Mesenchymal stem cell (in vitro differentiated cells and primary cell): Measurements from ENCODE around the gene EML6.

Source experiments
- DNase-seq: peaks from one replicate; pipeline ENCODE4 v3.0.0-alpha.2; 2013
- H2AFZ ChIP-seq: one replicate; pipeline ENCODE4 v1.6.1; 2013; ENCODE audit warnings: low read depth, mild to moderate bottlenecking, control low read depth, inconsistent platforms, low read length, moderate library complexity
- H2AK5ac ChIP-seq: 2 replicates; pipeline ENCODE4 v1.6.1; 2013; ENCODE audit warnings: low read length, moderate library complexity, mild to moderate bottlenecking, inconsistent platforms; ENCODE audit not compliant: severe bottlenecking
- H2BK120ac ChIP-seq: one replicate; pipeline ENCODE4 v1.6.1; 2013; ENCODE audit warnings: low read depth, mild to moderate bottlenecking, inconsistent platforms, low read length, moderate library complexity
- H2BK12ac ChIP-seq, 2 experiments: one replicate each; pipeline ENCODE4 v1.6.1; 2013; ENCODE audit warnings: inconsistent platforms in 2 of 2, low read length in 2 of 2, mild to moderate bottlenecking in 2 of 2, moderate library complexity in 2 of 2, control low read depth in 1 of 2
- H2BK15ac ChIP-seq: one replicate; pipeline ENCODE4 v1.6.1; 2013; ENCODE audit warnings: mild to moderate bottlenecking, low read depth, inconsistent platforms; ENCODE audit not compliant: poor library complexity, severe bottlenecking
- H2BK5ac ChIP-seq: 2 replicates; pipeline ENCODE4 v1.6.1; 2013; ENCODE audit warnings: low read depth, mild to moderate bottlenecking, low read length, control low read depth, inconsistent platforms; ENCODE audit not compliant: poor library complexity, severe bottlenecking
- H3K14ac ChIP-seq, 2 experiments: one replicate each; pipeline ENCODE4 v1.6.1; 2013; ENCODE audit warnings: inconsistent platforms in 2 of 2, low read length in 2 of 2, control low read depth in 1 of 2, mild to moderate bottlenecking in 1 of 2, moderate library complexity in 1 of 2
- H3K18ac ChIP-seq, 2 experiments: one replicate each; pipeline ENCODE4 v1.6.1; 2013; ENCODE audit warnings: inconsistent platforms in 2 of 2, low read length in 2 of 2, control low read depth in 1 of 2, low read depth in 1 of 2, mild to moderate bottlenecking in 1 of 2
- H3K23ac ChIP-seq, 2 experiments: one replicate each; pipeline ENCODE4 v1.6.1; 2013; ENCODE audit warnings: inconsistent platforms in 2 of 2, low read length in 2 of 2, mild to moderate bottlenecking in 2 of 2, moderate library complexity in 2 of 2, control low read depth in 1 of 2
- H3K27ac ChIP-seq: 2 replicates; pipeline ENCODE4 v1.5.1; 2013; ENCODE audit warnings: mild to moderate bottlenecking, moderate library complexity, low read length, control low read depth, inconsistent platforms; ENCODE audit not compliant: poor library complexity, severe bottlenecking
- H3K27me3 ChIP-seq, 2 experiments: 2 replicates each; pipeline versions ENCODE4 v1.6.1 to v1.7.0; 2013; ENCODE audit warnings: low read length in 2 of 2, mild to moderate bottlenecking in 2 of 2, moderate library complexity in 2 of 2, control low read depth in 1 of 2, inconsistent platforms in 1 of 2; ENCODE audit not compliant: control insufficient read depth in 1 of 2, insufficient read depth in 1 of 2
- H3K36me3 ChIP-seq, 2 experiments: 2 replicates each; pipeline versions ENCODE4 v1.6.1 to v1.7.0; 2013; ENCODE audit warnings: low read length in 2 of 2, control low read depth in 1 of 2, inconsistent platforms in 1 of 2, low read depth in 1 of 2, mild to moderate bottlenecking in 1 of 2; ENCODE audit not compliant: insufficient read depth in 2 of 2, control insufficient read depth in 1 of 2
- H3K4ac ChIP-seq, 2 experiments: one replicate each; pipeline ENCODE4 v1.6.1; 2013; ENCODE audit warnings: inconsistent platforms in 2 of 2, low read length in 2 of 2, mild to moderate bottlenecking in 2 of 2, moderate library complexity in 2 of 2, control low read depth in 1 of 2, low read depth in 1 of 2
- H3K4me1 ChIP-seq: 2 replicates; pipeline ENCODE4 v1.6.1; 2013; ENCODE audit warnings: low read depth, low read length, control low read depth; ENCODE audit not compliant: control insufficient read depth, insufficient read depth
- H3K4me2 ChIP-seq: 2 replicates; pipeline ENCODE4 v1.6.1; 2013; ENCODE audit warnings: low read length, mild to moderate bottlenecking, inconsistent platforms; ENCODE audit not compliant: poor library complexity, severe bottlenecking
- H3K4me3 ChIP-seq, 2 experiments: 2 replicates each; pipeline versions ENCODE4 v1.5.1 to v1.7.0; 2013; ENCODE audit warnings: low read length in 2 of 2, mild to moderate bottlenecking in 2 of 2, control low read depth in 1 of 2, low read depth in 1 of 2; ENCODE audit not compliant: insufficient read depth in 1 of 2
- H3K79me1 ChIP-seq: replicated peaks from 2 replicates; pipeline ENCODE4 v1.6.1; 2013; ENCODE audit warnings: mild to moderate bottlenecking, control low read depth, low read length, inconsistent platforms; ENCODE audit not compliant: poor library complexity, severe bottlenecking
- H3K9ac ChIP-seq: 2 replicates; pipeline ENCODE4 v1.7.0; 2013; ENCODE audit warnings: mild to moderate bottlenecking, low read length, moderate library complexity
- H3K9me3 ChIP-seq: 2 replicates; pipeline ENCODE4 v1.7.0; 2013; ENCODE audit warnings: mild to moderate bottlenecking, low read length; ENCODE audit not compliant: control insufficient read depth
- H4K8ac ChIP-seq: one replicate; pipeline ENCODE4 v1.6.1; 2013; ENCODE audit warnings: inconsistent platforms, mild to moderate bottlenecking, low read length, moderate library complexity
- H4K91ac ChIP-seq: one replicate; pipeline ENCODE4 v1.6.1; 2013; ENCODE audit warnings: mild to moderate bottlenecking, low read length, inconsistent platforms
- WGBS: methylation state at CpG from one replicate; pipeline ENCODE4 v1.1.7; 2013; ENCODE audit warnings: mixed read lengths; 5-methylcytosine and 5-hydroxymethylcytosine counted together

The EML6 gene

GRCh38 chr2:54966165-54966832 is 242.8 kb downstream of the EML6 start:
- no peak overlapping the region for H3K4ac ChIP-seq
- H2AK5ac ChIP-seq = no peak overlapping the region
- H2BK120ac ChIP-seq = no peak overlapping the region
- H3K4me2 ChIP-seq = no peak overlapping the region
- H2AFZ ChIP-seq = no peak overlapping the region
- no peak overlapping the region for H3K23ac ChIP-seq
- H3K4me3 ChIP-seq = no peak overlapping the region
- H2BK12ac ChIP-seq = no peak overlapping the region
- no peak overlapping the region for H2BK15ac ChIP-seq
- H3K36me3 ChIP-seq = peaks cover 40 to 53% of the 10 kb centered on the region in 2 experiments
- H3K27me3 ChIP-seq = no peaks in the 10 kb centered on the region
- no peaks in the 10 kb centered on the region for H3K4me1 ChIP-seq
- H3K27ac ChIP-seq = no peak overlapping the region
- no peak overlapping the region for H4K91ac ChIP-seq
- H3K9me3 ChIP-seq = no peaks in the 10 kb centered on the region
- DNase-seq = no peak
- H3K14ac ChIP-seq = no peak overlapping the region
- no peak overlapping the region for H3K9ac ChIP-seq
- no peak overlapping the region for H2BK5ac ChIP-seq
- WGBS = 88% methylated on average over 8 of the region's 8 CpGs
- no peak overlapping the region for H3K18ac ChIP-seq
- H4K8ac ChIP-seq = no peak overlapping the region
- H3K79me1 ChIP-seq = peaks cover 24% of the 10 kb centered on the region

- H3K36me3 ChIP-seq = peaks cover 40 to 58% of the 10 kb centered on the region in 2 experiments
- H2AK5ac ChIP-seq = no peak overlapping the region
- H2BK5ac ChIP-seq = no peak overlapping the region
- H2BK120ac ChIP-seq = no peak overlapping the region
- no peak overlapping the region for H2AFZ ChIP-seq
- no peak overlapping the region for H3K4me3 ChIP-seq
- no peak for DNase-seq
- no peak overlapping the region for H3K9ac ChIP-seq
- H3K9me3 ChIP-seq = no peaks in the 10 kb centered on the region
- H4K8ac ChIP-seq = no peak overlapping the region
- H3K27ac ChIP-seq = no peak overlapping the region
- H3K23ac ChIP-seq = no peak overlapping the region
- no peak overlapping the region for H3K14ac ChIP-seq
- WGBS = 95% methylated on average over 3 of the region's 3 CpGs
- no peak overlapping the region for H2BK15ac ChIP-seq
- H3K4me2 ChIP-seq = no peak overlapping the region
- no peak overlapping the region for H3K18ac ChIP-seq
- no peak overlapping the region for H4K91ac ChIP-seq
- no peak overlapping the region for H3K4ac ChIP-seq
- no peaks in the 10 kb centered on the region for H3K4me1 ChIP-seq
- H3K79me1 ChIP-seq = peaks cover 24% of the 10 kb centered on the region
- no peak overlapping the region for H2BK12ac ChIP-seq
- H3K27me3 ChIP-seq = no peaks in the 10 kb centered on the region
Observed at GRCh38 chr2:54966837-54967236, 243.4 kb downstream of the EML6 start.

GRCh38 chr2:54967269-54967668 is 243.8 kb downstream of the EML6 start:
- H2AFZ ChIP-seq = no peak overlapping the region
- no peak overlapping the region for H3K27ac ChIP-seq
- H2BK15ac ChIP-seq = no peak overlapping the region
- no peak for DNase-seq
- H2AK5ac ChIP-seq = no peak overlapping the region
- H3K79me1 ChIP-seq = peaks cover 24% of the 10 kb centered on the region
- H3K14ac ChIP-seq = no peak overlapping the region
- no peak overlapping the region for H3K9ac ChIP-seq
- no peak overlapping the region for H3K4me3 ChIP-seq
- no peak overlapping the region for H3K4me2 ChIP-seq
- no peak overlapping the region for H3K4ac ChIP-seq
- H3K18ac ChIP-seq = no peak overlapping the region
- no peaks in the 10 kb centered on the region for H3K27me3 ChIP-seq
- no peak overlapping the region for H4K91ac ChIP-seq
- H2BK120ac ChIP-seq = no peak overlapping the region
- H2BK5ac ChIP-seq = no peak overlapping the region
- H3K4me1 ChIP-seq = no peaks in the 10 kb centered on the region
- H4K8ac ChIP-seq = no peak overlapping the region
- WGBS = 53% methylated on average over 2 of the region's 4 CpGs
- no peak overlapping the region for H3K23ac ChIP-seq
- H3K36me3 ChIP-seq = peaks cover 40 to 63% of the 10 kb centered on the region in 2 experiments
- no peak overlapping the region for H2BK12ac ChIP-seq
- no peaks in the 10 kb centered on the region for H3K9me3 ChIP-seq

- Histone ChIP-seq H3K23ac (no peak overlapping the region), H4K91ac (no peak overlapping the region), H3K4me3 (no peak overlapping the region), H3K14ac (no peak overlapping the region), H2BK12ac (no peak overlapping the region), H3K4me1 (no peaks in the 10 kb centered on the region), H3K18ac (peak overlapping the region in 1 of 2 experiments; percentile 18), H3K9me3 (no peaks in the 10 kb centered on the region), H2BK120ac (no peak overlapping the region), H3K36me3 (peaks cover 40 to 69% of the 10 kb centered on the region in 2 experiments), H3K27me3 (no peaks in the 10 kb centered on the region), H2AFZ (no peak overlapping the region), H3K9ac (no peak overlapping the region), H4K8ac (peak overlapping the region; percentile 33), H3K4me2 (no peak overlapping the region), H3K27ac (no peak overlapping the region), H3K79me1 (peaks cover 24% of the 10 kb centered on the region), H2AK5ac (no peak overlapping the region), H2BK15ac (no peak overlapping the region), H2BK5ac (no peak overlapping the region), H3K4ac (no peak overlapping the region)
- WGBS = 96% methylated on average over 18 of the region's 18 CpGs
- DNase-seq = no peak
Observed at GRCh38 chr2:54967759-54968365, 244.4 kb downstream of the EML6 start.
